Measurements from ENCODE around the gene EXOSC1.

GRCh38 chr10:97494151-97494550, 48.3 kb upstream of the EXOSC1 start:
- no peak for TF ChIP-seq POLR2A (IDR thresholded peaks at IDR 0.05)
- TF ChIP-seq, protein P1, sequence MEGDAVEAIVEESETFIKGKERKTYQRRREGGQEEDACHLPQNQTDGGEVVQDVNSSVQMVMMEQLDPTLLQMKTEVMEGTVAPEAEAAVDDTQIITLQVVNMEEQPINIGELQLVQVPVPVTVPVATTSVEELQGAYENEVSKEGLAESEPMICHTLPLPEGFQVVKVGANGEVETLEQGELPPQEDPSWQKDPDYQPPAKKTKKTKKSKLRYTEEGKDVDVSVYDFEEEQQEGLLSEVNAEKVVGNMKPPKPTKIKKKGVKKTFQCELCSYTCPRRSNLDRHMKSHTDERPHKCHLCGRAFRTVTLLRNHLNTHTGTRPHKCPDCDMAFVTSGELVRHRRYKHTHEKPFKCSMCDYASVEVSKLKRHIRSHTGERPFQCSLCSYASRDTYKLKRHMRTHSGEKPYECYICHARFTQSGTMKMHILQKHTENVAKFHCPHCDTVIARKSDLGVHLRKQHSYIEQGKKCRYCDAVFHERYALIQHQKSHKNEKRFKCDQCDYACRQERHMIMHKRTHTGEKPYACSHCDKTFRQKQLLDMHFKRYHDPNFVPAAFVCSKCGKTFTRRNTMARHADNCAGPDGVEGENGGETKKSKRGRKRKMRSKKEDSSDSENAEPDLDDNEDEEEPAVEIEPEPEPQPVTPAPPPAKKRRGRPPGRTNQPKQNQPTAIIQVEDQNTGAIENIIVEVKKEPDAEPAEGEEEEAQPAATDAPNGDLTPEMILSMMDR (IDR thresholded peaks at IDR 0.05): no peak
